ENCODE results near the gene DBNL. TPM values are rescaled to one million over a fixed set of nuclear protein-coding genes. Genes with fewer than 3 reads are reported as not detected.

Gene DBNL
- total RNA-seq, 1 donor from 2014 or later, result 177 TPM

- no peak for DNase-seq (ENCODE audit: low spot score in 2 of 2)
- intact Hi-C loops (cut with DNase I), result no loop called here
- TF ChIP-seq CTCF (IDR thresholded peaks at IDR 0.05), result no peak
- Histone ChIP-seq H3K27ac (peak overlapping the region; percentile 99 to 100), H3K4me1 (peaks cover 55 to 68% of the 10 kb centered on the region in 2 donors), H3K4me3 (peak overlapping the region; percentile 63 to 88), H3K27me3 (no peaks in the 10 kb centered on the region), H3K36me3 (peaks cover 48 to 56% of the 10 kb centered on the region in 2 donors), H3K9me3 (no peaks in the 10 kb centered on the region)
Observed at GRCh38 chr7:44106311-44107065, 62.0 kb downstream of the DBNL start.

GRCh38 chr7:44107116-44107960 lies 62.8 kb downstream of the DBNL start:
- H3K9me3 ChIP-seq, result no peaks in the 10 kb centered on the region
- no peaks in the 10 kb centered on the region for H3K27me3 ChIP-seq
- intact Hi-C loops (cut with DNase I), result no loop called here
- H3K4me1 ChIP-seq, result peaks cover 49 to 62% of the 10 kb centered on the region in 2 donors
- H3K4me3 ChIP-seq, result peak overlapping the region; percentile 63 to 88
- TF ChIP-seq CTCF (IDR thresholded peaks at IDR 0.05), result peak in 1 of 3 experiments; percentile 5
- H3K36me3 ChIP-seq, result peaks cover 56 to 64% of the 10 kb centered on the region in 2 donors
- H3K27ac ChIP-seq, result peak overlapping the region; percentile 99 to 100
- DNase-seq (ENCODE audit: low spot score in 2 of 2), result no peak

GRCh38 chr7:44107961-44108767 lies 63.7 kb downstream of the DBNL start:
- peaks cover 43 to 57% of the 10 kb centered on the region in 2 donors for H3K4me1 ChIP-seq
- intact Hi-C loops (cut with DNase I), result no loop called here
- H3K4me3 ChIP-seq, result peak overlapping the region; percentile 63 to 88
- H3K36me3 ChIP-seq, result peaks cover 64 to 73% of the 10 kb centered on the region in 2 donors
- no peak for DNase-seq (ENCODE audit: low spot score in 2 of 2)
- no peak for TF ChIP-seq CTCF (IDR thresholded peaks at IDR 0.05)
- H3K27me3 ChIP-seq, result no peaks in the 10 kb centered on the region
- peak overlapping the region; percentile 99 to 100 for H3K27ac ChIP-seq
- no peaks in the 10 kb centered on the region for H3K9me3 ChIP-seq

- Histone ChIP-seq H3K36me3 (peaks cover 72 to 82% of the 10 kb centered on the region in 2 donors), H3K9me3 (no peaks in the 10 kb centered on the region), H3K27me3 (no peaks in the 10 kb centered on the region), H3K27ac (peak overlapping the region; percentile 99 to 100), H3K4me1 (peaks cover 36 to 53% of the 10 kb centered on the region in 2 donors), H3K4me3 (peak overlapping the region in 1 of 2 donors; percentile 88)
- intact Hi-C loops (cut with DNase I), result no loop called here
- TF ChIP-seq CTCF (IDR thresholded peaks at IDR 0.05), result peak in 1 of 3 experiments; percentile 10
- no peak for DNase-seq (ENCODE audit: low spot score in 2 of 2)
Observed at GRCh38 chr7:44108768-44109750, 64.6 kb downstream of the DBNL start.
